NOMO-1 treated with dmso at 0.1 percent for 144 hours (cell line): ENCODE results near the gene RPL13.

Source experiments
- DNase-seq: peaks from one replicate; lab custom pipeline; 2025; ENCODE audit not compliant: unreplicated experiment; lab: John Stamatoyannopoulos, UW

RPL13 gene

GRCh38 chr16:89560378-89561141 is at the start of gene RPL13:
TSS of gene RPL13 (plus strand) at chr16:89560682. CDS start at chr16:89560960, 278 bp downstream.
- DNase-seq = peak; percentile 91

- no peak for DNase-seq
Observed at GRCh38 chr16:89511374-89511773, 49.1 kb upstream of the RPL13 start.

GRCh38 chr16:89512453-89512852 is 48.0 kb upstream of the RPL13 start:
- no peak for DNase-seq

- no peak for DNase-seq
Observed at GRCh38 chr16:89517128-89517527, 43.4 kb upstream of the RPL13 start.

GRCh38 chr16:89519881-89520280 is 40.6 kb upstream of the RPL13 start:
- no peak for DNase-seq

- DNase-seq = no peak
Observed at GRCh38 chr16:89522287-89522686, 38.2 kb upstream of the RPL13 start.

GRCh38 chr16:89523680-89524344 is 36.7 kb upstream of the RPL13 start:
- no peak for DNase-seq

- no peak for DNase-seq
Observed at GRCh38 chr16:89525146-89525913, 35.2 kb upstream of the RPL13 start.

GRCh38 chr16:89529097-89529496 is 31.4 kb upstream of the RPL13 start:
- DNase-seq = no peak

GRCh38 chr16:89530401-89531381 is 29.8 kb upstream of the RPL13 start:
- DNase-seq = no peak

- DNase-seq = no peak
Observed at GRCh38 chr16:89531821-89532526, 28.5 kb upstream of the RPL13 start.

GRCh38 chr16:89534252-89534756 is 26.2 kb upstream of the RPL13 start:
- DNase-seq = peak; percentile 96

GRCh38 chr16:89536371-89536770 is 24.1 kb upstream of the RPL13 start:
- no peak for DNase-seq

- DNase-seq = no peak
Observed at GRCh38 chr16:89536886-89537548, 23.5 kb upstream of the RPL13 start.

- no peak for DNase-seq
Observed at GRCh38 chr16:89537549-89537925, 22.9 kb upstream of the RPL13 start.

- no peak for DNase-seq
Observed at GRCh38 chr16:89538286-89538685, 22.2 kb upstream of the RPL13 start.

GRCh38 chr16:89540557-89540956 is 19.9 kb upstream of the RPL13 start:
- DNase-seq = no peak

GRCh38 chr16:89541792-89542191 is 18.7 kb upstream of the RPL13 start:
- no peak for DNase-seq

GRCh38 chr16:89544113-89544512 is 16.4 kb upstream of the RPL13 start:
- no peak for DNase-seq
